CD4-positive, alpha-beta T cell treated with Interleukin-15 for 1 hour (primary cell): Measurements from ENCODE around the gene FTCDNL1.

ENCODE experiments used
- DNase-seq: peaks from one replicate; pipeline ENCODE4 v3.0.0-alpha.2; 2020

The FTCDNL1 gene

GRCh38 chr2:199841409-199841808, 9.6 kb downstream of the FTCDNL1 start:
- DNase-seq: no peak

- DNase-seq: no peak
These were observed 12.6 kb downstream of the FTCDNL1 start for GRCh38 chr2:199838399-199838798.

- no peak for DNase-seq
These were observed 14.0 kb downstream of the FTCDNL1 start for GRCh38 chr2:199836943-199837342.

- no peak for DNase-seq
These were observed 17.5 kb downstream of the FTCDNL1 start for GRCh38 chr2:199833525-199833924.

GRCh38 chr2:199830531-199830930, 20.5 kb downstream of the FTCDNL1 start:
- no peak for DNase-seq

GRCh38 chr2:199829628-199830027, 21.4 kb downstream of the FTCDNL1 start:
- no peak for DNase-seq

- no peak for DNase-seq
These were observed 31.2 kb downstream of the FTCDNL1 start for GRCh38 chr2:199819746-199820145.

GRCh38 chr2:199818754-199819153, 32.2 kb downstream of the FTCDNL1 start:
- no peak for DNase-seq

GRCh38 chr2:199818026-199818425, 33.0 kb downstream of the FTCDNL1 start:
- no peak for DNase-seq

- DNase-seq: no peak
These were observed 36.2 kb downstream of the FTCDNL1 start for GRCh38 chr2:199814817-199815211.

GRCh38 chr2:199814101-199814816, 36.7 kb downstream of the FTCDNL1 start:
- no peak for DNase-seq

GRCh38 chr2:199812493-199812892, 38.5 kb downstream of the FTCDNL1 start:
- DNase-seq: no peak

- DNase-seq: no peak
These were observed 39.6 kb downstream of the FTCDNL1 start for GRCh38 chr2:199811346-199811745.

- no peak for DNase-seq
These were observed 40.4 kb downstream of the FTCDNL1 start for GRCh38 chr2:199810422-199811171.

- no peak for DNase-seq
These were observed 43.0 kb downstream of the FTCDNL1 start for GRCh38 chr2:199807966-199808365.

GRCh38 chr2:199806179-199806578, 44.8 kb downstream of the FTCDNL1 start:
- DNase-seq: no peak

GRCh38 chr2:199804831-199805230, 46.2 kb downstream of the FTCDNL1 start:
- no peak for DNase-seq

GRCh38 chr2:199798831-199799580, 52.0 kb downstream of the FTCDNL1 start:
- DNase-seq: no peak

GRCh38 chr2:199797431-199798403, 53.3 kb downstream of the FTCDNL1 start:
- no peak for DNase-seq

- no peak for DNase-seq
These were observed 58.6 kb downstream of the FTCDNL1 start for GRCh38 chr2:199792381-199792780.

GRCh38 chr2:199791326-199791725, 59.7 kb downstream of the FTCDNL1 start:
- no peak for DNase-seq

- no peak for DNase-seq
These were observed 66.5 kb downstream of the FTCDNL1 start for GRCh38 chr2:199784512-199784911.
